Natural killer cell (primary cell): Measurements from ENCODE around the gene PARD6B. TPM values are rescaled to one million over a fixed set of nuclear protein-coding genes. Genes with fewer than 3 reads are reported as not detected.
A peak's percentile ranks its signal among the peaks of the same experiment; 100 is the strongest.

Experiments used
- ATAC-seq, 3 donors: fragments of 150-1000 bp in 2 of 3; fragments of 200-7000 bp in 1 of 3; cut with Tn5 transposase; 1 replicate in 1 of 3; 2 replicates in 2 of 3; pipeline ENCODE4 v1.10.0; 2021; ENCODE audit warnings: mild to moderate bottlenecking in 2 of 3, moderate library complexity in 2 of 3
- DNase-seq, 2 donors: peaks; one replicate each; pipeline versions ENCODE4 v3.0.0 to v3.0.0-alpha.2; 2013 to 2021; ENCODE audit warnings: mixed read lengths in 1 of 2
- H3K27ac ChIP-seq: one replicate; pipeline ENCODE4 v1.5.1; 2013; ENCODE audit warnings: mild to moderate bottlenecking, low read length
- H3K27me3 ChIP-seq: one replicate; pipeline ENCODE4 v1.6.1; 2013; ENCODE audit warnings: low read length; ENCODE audit not compliant: control insufficient read depth, insufficient read depth
- H3K36me3 ChIP-seq: one replicate; pipeline ENCODE4 v1.6.1; 2013; ENCODE audit warnings: low read length; ENCODE audit not compliant: control insufficient read depth, insufficient read depth
- H3K4me1 ChIP-seq: one replicate; pipeline ENCODE4 v1.6.1; 2013; ENCODE audit warnings: low read length; ENCODE audit not compliant: control insufficient read depth, insufficient read depth
- H3K4me3 ChIP-seq: one replicate; pipeline ENCODE4 v1.5.1; 2013; ENCODE audit warnings: low read length
- H3K9me3 ChIP-seq: one replicate; pipeline ENCODE4 v1.6.1; 2013; ENCODE audit warnings: low read length; ENCODE audit not compliant: control insufficient read depth, insufficient read depth
- H3K27ac Mint-ChIP-seq, 2 donors: one replicate each; pipeline ENCODE4 v1.8.0; 2022; ENCODE audit warnings: mild to moderate bottlenecking in 2 of 2, mixed read lengths in 2 of 2, moderate library complexity in 1 of 2
- H3K27me3 Mint-ChIP-seq, 2 donors: one replicate each; pipeline ENCODE4 v1.8.0; 2022; ENCODE audit warnings: low read depth in 2 of 2, mixed read lengths in 2 of 2
- H3K36me3 Mint-ChIP-seq: one replicate; pipeline ENCODE4 v1.8.0; 2022; ENCODE audit warnings: mixed read lengths
- H3K4me1 Mint-ChIP-seq, 2 donors: one replicate each; pipeline ENCODE4 v1.8.0; 2022; ENCODE audit warnings: mixed read lengths in 2 of 2
- H3K4me3 Mint-ChIP-seq: one replicate; pipeline ENCODE4 v1.8.0; 2022; ENCODE audit warnings: mild to moderate bottlenecking, moderate library complexity, mixed read lengths
- H3K9me3 Mint-ChIP-seq, 2 donors: one replicate each; pipeline ENCODE4 v1.8.0; 2022; ENCODE audit warnings: mixed read lengths in 2 of 2
- CTCF ChIP-seq: fragments of 200-600 bp; IDR thresholded peaks from one replicate; pipeline ENCODE4 v1.8.0; 2022; ENCODE audit warnings: antibody characterized with exemption
- WGBS: methylation state at CpG from one replicate; pipeline ENCODE4 v1.1.7; 2013; ENCODE audit warnings: missing lambda C conversion rate; ENCODE audit not compliant: insufficient coverage; 5-methylcytosine and 5-hydroxymethylcytosine counted together
- intact Hi-C: fragments of 100-400 bp; cut with micrococcal nuclease; formaldehyde crosslinking; loops from one replicate; pipeline ENCODE4 v1.14.2; 2022
- total RNA-seq, 4 donors: library from RNA; stranded (reverse); fragments of 120-200 nt in 1 of 4; gene quantifications; one replicate each; pipeline versions ENCODE4 v1.2.3 to v1.2.4, GENCODE V29; 2013 to 2022

The PARD6B gene
- total RNA-seq, 3 donors from 2014 or later (not counting 1 experiment from before 2014, with no cell fraction given), result 1.5 to 5.0 (median 4.1) TPM

- Histone ChIP-seq H3K36me3 (no peaks in the 10 kb centered on the region), H3K27me3 (no peaks in the 10 kb centered on the region), H3K27ac (no peak overlapping the region), H3K4me3 (peak overlapping the region; percentile 48), H3K4me1 (peaks cover 14% of the 10 kb centered on the region), H3K9me3 (no peaks in the 10 kb centered on the region)
- intact Hi-C loops, result no loop called here
- Mint-ChIP-seq H3K4me3 (peak overlapping the region; percentile 91), H3K9me3 (no peaks in the 10 kb centered on the region), H3K4me1 (peaks cover 7 to 14% of the 10 kb centered on the region in 2 donors), H3K27me3 (peaks cover 0 to 3% of the 10 kb centered on the region in 2 donors), H3K27ac (peak overlapping the region in 1 of 2 donors; percentile 87), H3K36me3 (no peaks in the 10 kb centered on the region)
- DNase-seq (peak in 1 of 2 donors; percentile 32), ATAC-seq (no peak)
- WGBS, result 9% methylated on average over 29 of the region's 29 CpGs
- TF ChIP-seq CTCF, result no peak
These were observed 730 bp downstream of the PARD6B start for GRCh38 chr20:50731930-50732690.

GRCh38 chr20:50733644-50734349 is 2.4 kb downstream of the PARD6B start:
- H3K27ac ChIP-seq, result no peak overlapping the region
- Mint-ChIP-seq H3K27ac (no peak overlapping the region), H3K9me3 (no peaks in the 10 kb centered on the region), H3K4me1 (peaks cover 7 to 14% of the 10 kb centered on the region in 2 donors), H3K4me3 (no peak overlapping the region), H3K36me3 (no peaks in the 10 kb centered on the region), H3K27me3 (no peaks in the 10 kb centered on the region)
- H3K36me3 ChIP-seq, result peaks cover 4% of the 10 kb centered on the region
- H3K4me3 ChIP-seq, result no peak overlapping the region
- H3K9me3 ChIP-seq, result no peaks in the 10 kb centered on the region
- no CpG with 5 or more reads among the region's 1 CpG for WGBS
- DNase-seq (no peak), ATAC-seq (no peak)
- intact Hi-C loops, result no loop called here
- H3K27me3 ChIP-seq, result no peaks in the 10 kb centered on the region
- no peak for TF ChIP-seq CTCF
- peaks cover 14% of the 10 kb centered on the region for H3K4me1 ChIP-seq

GRCh38 chr20:50734730-50735679 is 3.6 kb downstream of the PARD6B start:
- Histone ChIP-seq H3K4me1 (peaks cover 14% of the 10 kb centered on the region), H3K4me3 (no peak overlapping the region), H3K27me3 (no peaks in the 10 kb centered on the region), H3K27ac (no peak overlapping the region), H3K36me3 (peaks cover 4% of the 10 kb centered on the region), H3K9me3 (no peaks in the 10 kb centered on the region)
- intact Hi-C loops, result no loop called here
- H3K27me3 Mint-ChIP-seq, result no peaks in the 10 kb centered on the region
- H3K4me3 Mint-ChIP-seq, result no peak overlapping the region
- ATAC-seq (no peak), DNase-seq (no peak)
- no peak overlapping the region for H3K27ac Mint-ChIP-seq
- peaks cover 7 to 14% of the 10 kb centered on the region in 2 donors for H3K4me1 Mint-ChIP-seq
- WGBS, result 98% methylated on average over 8 of the region's 9 CpGs
- H3K9me3 Mint-ChIP-seq, result no peaks in the 10 kb centered on the region
- TF ChIP-seq CTCF, result no peak
- no peaks in the 10 kb centered on the region for H3K36me3 Mint-ChIP-seq
